ENCODE data around the gene C1GALT1.

GRCh38 chr7:7152315-7152714 is 30.0 kb upstream of the C1GALT1 start:
- TF ChIP-seq, protein P1, sequence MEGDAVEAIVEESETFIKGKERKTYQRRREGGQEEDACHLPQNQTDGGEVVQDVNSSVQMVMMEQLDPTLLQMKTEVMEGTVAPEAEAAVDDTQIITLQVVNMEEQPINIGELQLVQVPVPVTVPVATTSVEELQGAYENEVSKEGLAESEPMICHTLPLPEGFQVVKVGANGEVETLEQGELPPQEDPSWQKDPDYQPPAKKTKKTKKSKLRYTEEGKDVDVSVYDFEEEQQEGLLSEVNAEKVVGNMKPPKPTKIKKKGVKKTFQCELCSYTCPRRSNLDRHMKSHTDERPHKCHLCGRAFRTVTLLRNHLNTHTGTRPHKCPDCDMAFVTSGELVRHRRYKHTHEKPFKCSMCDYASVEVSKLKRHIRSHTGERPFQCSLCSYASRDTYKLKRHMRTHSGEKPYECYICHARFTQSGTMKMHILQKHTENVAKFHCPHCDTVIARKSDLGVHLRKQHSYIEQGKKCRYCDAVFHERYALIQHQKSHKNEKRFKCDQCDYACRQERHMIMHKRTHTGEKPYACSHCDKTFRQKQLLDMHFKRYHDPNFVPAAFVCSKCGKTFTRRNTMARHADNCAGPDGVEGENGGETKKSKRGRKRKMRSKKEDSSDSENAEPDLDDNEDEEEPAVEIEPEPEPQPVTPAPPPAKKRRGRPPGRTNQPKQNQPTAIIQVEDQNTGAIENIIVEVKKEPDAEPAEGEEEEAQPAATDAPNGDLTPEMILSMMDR (IDR thresholded peaks at IDR 0.05), result no peak
- TF ChIP-seq POLR2A (IDR thresholded peaks at IDR 0.05) (no peak), EP300 (IDR thresholded peaks at IDR 0.05) (no peak)

All from tibial nerve (tissue), 4 donors.